Endometrial microvascular endothelial cells (primary cell): ENCODE measurements around the gene RAB11FIP4. TPM values are rescaled to one million over a fixed set of nuclear protein-coding genes. Genes with fewer than 3 reads are reported as not detected.

ENCODE experiments used
- in situ Hi-C: cut with HindIII; loops from 2 replicates; pipeline ENCODE4 v1.10.0; 2017; ENCODE audit warnings: low sequenced_read_pairs, low pct_unique_long_range_greater_than_20kb; ENCODE audit errors: inconsistent ontology term
- total RNA-seq: library from RNA; depleted of rRNA; stranded (reverse); fragments of >200 nt; gene quantifications from one replicate; pipeline ENCODE4 v1.2.3, GENCODE V29; 2015; ENCODE audit errors: inconsistent ontology term

Gene RAB11FIP4
- total RNA-seq, 1 donor from 2014 or later = not detected

DNA sequence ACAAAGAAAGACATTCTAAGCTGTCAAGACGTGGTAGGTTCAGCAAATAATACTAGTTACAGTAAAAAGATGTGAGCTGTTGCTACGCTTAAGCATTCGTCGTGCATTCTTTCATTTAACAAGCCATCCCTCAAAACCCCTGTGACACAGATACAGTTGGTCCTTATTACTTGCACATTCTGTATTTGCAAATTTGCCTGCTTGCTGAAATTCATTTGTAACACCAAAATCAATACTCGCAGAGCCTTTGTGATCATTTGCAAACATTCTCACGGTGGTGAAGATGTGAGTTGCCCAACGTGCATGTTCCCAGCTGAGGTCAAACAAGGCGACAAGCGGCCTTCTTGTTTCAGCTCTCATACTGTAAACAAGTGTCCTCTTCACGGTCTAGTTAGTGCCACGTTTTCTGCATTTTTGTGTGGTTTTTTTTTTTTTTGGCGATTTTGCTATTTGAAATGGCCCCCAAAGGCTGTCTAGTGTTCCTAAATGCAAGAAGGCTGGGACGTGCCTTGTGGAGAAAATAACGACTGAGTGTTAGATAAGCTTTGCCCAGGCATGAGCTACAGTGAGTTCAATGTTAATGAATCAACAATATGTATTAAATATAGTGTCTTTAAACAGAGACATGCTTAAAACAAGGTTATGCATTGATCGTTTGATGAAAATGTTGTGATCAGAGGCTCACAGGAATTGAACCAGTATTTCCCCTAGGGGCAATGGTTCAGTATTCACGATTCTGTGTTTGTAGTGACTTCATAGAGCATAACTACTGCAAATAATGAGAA lies 84.1 kb downstream of the RAB11FIP4 start:
- in situ Hi-C loops = no loop called here

DNA sequence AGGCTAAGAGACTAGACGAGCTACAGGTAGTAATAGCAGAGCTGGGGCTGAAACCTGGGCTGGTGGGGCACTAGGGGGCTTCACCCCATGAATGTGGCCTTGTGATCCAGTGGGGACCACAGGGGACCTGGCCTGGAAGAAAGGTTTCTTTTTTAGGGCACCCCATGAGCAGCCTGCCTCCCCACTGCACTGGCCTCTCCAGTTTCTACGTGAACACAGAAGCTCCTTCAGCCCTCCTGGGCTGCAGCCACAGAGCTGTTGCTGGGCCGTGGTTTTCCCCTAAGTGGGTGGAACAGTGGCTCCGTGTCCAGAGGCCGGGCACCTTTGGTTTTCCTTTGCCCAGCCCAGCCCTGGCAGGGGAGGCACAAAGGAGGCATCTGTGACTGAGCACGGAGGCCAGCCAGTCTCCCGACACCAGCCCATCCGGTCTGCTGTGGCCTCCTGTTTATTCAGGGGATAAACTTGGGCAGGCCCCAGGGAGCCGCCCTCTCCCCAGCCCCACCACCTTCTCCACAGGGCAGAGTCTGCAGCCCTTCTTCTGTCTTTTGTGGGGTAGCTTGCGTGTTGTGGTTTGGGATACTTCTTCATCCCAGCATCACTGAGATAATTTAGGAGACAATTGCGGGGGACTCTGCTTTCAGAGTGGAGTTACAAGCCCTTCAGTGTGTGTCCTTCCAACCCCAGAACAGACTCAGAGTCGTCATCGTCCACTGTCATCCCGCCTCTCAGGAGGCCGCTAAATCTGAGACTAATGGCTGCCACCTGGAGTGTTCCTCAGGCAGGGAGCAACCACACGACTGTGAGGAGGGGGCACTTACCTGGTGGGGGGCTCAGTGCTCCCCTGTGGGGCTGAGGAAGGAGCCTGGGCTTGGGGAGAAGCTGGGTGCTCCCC lies 85.3 kb downstream of the RAB11FIP4 start:
- in situ Hi-C loops = no loop called here

DNA sequence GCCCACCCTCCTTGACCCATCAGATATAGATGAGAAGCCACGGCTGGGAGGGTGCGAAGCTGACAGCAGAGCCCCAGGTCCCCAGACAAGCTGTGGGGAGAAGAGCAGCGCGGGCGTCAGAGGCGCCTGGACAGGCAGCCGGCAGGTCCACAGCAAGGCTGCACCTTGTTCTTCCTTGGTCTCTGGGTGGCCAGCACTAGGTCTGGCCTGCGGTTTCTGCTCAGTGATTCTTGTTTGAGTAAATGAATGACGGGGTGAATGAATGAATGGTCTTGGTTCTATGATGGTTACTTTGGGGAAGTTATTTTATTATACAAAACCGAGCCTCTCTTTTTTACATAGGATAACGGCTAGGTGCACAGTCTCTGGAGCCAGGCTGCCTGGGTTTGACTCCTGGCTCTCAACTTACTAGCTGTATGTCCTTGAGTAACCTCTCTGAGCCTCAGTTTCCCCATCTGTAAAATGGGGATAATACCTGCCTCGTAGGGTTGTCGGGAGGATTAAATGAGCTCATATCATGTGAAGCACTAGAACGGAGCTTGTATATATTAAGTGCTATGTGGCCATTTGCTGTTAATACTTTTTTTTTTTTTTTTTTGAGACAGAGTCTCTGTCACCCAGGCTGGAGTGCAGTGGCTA lies 86.1 kb downstream of the RAB11FIP4 start:
- in situ Hi-C loops = no loop called here

GRCh38 chr17:31479062-31479408 lies 87.6 kb downstream of the RAB11FIP4 start:
- in situ Hi-C loops = no loop called here

DNA sequence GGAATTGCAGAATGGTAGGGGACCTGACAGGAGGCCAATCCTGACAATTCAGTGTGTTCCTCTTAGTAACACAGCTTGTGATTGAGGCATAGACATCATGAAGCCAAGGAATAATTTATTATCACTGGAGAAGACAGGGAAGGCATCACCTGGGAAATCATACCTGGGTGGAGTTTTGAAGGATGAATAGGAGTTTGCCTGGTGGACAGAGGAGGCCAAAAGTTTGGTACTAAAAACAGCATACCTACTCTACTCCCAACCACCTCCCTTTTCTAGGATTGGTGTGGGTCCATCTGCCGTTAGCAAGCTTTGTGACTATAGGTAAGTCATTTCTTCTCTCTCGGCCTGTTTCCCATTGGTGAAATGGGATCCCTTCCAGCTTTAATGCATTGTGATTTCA lies 88.0 kb downstream of the RAB11FIP4 start:
- in situ Hi-C loops = no loop called here

GRCh38 chr17:31480067-31480466 lies 88.6 kb downstream of the RAB11FIP4 start:
- in situ Hi-C loops = no loop called here

GRCh38 chr17:31480904-31481782 lies 89.7 kb downstream of the RAB11FIP4 start:
- in situ Hi-C loops = no loop called here

GRCh38 chr17:31481783-31482081 lies 90.3 kb downstream of the RAB11FIP4 start:
- in situ Hi-C loops = no loop called here

DNA sequence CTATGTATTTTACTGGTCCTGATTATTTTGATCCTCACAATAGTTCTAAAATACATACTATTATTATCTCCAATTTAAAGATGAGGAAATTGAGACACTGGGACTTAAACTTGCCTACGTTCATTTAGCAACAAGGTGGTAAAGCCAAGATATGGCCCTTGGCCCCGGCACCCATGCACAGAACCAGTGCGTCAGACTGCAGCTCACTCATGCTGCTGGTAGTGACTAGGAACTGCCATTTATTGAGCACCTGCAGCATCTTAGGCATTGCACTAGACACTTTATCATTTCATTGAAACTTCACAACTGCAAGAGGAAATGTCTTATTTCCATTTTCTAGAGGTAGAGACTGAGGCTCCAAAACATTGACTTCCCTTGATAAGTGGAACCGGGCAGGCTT lies 93.3 kb downstream of the RAB11FIP4 start:
- in situ Hi-C loops = no loop called here

DNA sequence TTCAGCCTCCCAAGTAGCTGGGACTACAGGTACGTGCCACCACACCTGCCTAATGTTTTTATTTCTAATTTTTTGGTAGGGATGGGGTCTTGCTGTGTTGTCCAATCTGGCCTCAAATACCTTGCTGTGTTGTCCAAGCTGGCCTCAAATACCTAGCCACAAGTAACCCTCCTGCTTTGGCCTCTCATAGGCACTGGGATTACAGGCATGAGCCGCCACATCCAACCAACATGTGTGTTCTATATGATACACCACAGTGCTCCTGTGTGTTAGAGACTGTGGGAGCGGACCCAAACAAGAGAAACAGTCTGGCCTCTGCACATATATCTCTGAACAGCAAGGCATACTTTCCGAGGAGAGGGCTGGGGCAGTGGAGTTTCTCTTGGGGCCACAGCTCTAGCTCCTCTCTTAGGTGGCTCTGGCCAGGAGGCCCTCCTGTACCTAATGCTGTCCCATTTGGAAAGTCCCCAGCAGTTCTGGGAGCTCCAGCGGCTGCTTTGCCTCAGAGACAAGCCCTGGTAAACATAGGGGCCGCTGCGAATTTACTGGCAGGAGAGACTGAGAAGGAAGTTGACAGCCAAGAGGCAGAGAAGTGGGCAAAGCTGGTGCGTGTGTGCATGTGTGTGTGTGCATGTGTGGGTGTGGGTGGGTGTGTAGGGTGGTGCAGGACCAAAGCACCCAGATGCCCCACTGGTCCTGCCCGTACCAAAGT lies 95.0 kb downstream of the RAB11FIP4 start:
- in situ Hi-C loops = no loop called here

- in situ Hi-C loops = no loop called here
These were observed 95.7 kb downstream of the RAB11FIP4 start for GRCh38 chr17:31487063-31487647.

- in situ Hi-C loops = no loop called here
These were observed 96.3 kb downstream of the RAB11FIP4 start for GRCh38 chr17:31487648-31488263.

DNA sequence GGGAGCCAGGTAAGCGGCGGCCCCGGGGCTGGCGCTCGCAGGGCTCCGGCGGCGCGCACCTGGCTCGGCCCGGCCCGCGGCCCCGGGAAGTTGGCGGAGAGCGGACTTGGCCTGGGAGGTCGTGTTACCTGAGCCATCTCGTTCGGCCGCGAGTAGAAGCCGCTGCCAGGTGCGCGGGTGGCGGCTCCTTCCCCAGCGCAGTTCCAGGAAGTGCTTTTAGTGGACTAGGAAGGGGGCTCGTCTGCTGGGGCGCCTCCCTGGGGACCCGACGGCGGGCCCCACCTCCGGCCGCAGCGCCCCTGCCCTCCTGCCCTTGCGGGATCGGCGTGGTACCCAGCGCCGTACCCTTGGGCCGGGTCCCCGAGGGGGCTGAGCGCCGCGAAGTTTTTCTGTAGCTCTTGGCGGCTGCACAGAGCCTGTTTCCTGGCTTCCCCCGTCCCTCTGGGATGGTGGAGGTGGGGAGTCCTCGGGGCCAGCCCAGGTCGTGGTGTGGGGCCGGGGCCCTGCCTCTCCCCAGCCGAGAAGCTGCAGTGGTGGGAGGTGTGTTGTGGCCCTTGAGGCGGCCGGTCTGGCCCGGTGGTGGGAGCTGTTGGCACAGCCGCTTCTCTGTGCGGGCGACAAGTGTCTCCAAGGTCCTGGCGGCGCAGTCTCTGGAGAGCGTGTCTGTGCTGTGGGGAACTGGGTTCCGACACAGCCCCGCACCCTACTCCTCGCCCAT lies 96.9 kb downstream of the RAB11FIP4 start:
- in situ Hi-C loops = no loop called here

GRCh38 chr17:31488982-31489294 lies 97.5 kb downstream of the RAB11FIP4 start:
- in situ Hi-C loops = no loop called here

DNA sequence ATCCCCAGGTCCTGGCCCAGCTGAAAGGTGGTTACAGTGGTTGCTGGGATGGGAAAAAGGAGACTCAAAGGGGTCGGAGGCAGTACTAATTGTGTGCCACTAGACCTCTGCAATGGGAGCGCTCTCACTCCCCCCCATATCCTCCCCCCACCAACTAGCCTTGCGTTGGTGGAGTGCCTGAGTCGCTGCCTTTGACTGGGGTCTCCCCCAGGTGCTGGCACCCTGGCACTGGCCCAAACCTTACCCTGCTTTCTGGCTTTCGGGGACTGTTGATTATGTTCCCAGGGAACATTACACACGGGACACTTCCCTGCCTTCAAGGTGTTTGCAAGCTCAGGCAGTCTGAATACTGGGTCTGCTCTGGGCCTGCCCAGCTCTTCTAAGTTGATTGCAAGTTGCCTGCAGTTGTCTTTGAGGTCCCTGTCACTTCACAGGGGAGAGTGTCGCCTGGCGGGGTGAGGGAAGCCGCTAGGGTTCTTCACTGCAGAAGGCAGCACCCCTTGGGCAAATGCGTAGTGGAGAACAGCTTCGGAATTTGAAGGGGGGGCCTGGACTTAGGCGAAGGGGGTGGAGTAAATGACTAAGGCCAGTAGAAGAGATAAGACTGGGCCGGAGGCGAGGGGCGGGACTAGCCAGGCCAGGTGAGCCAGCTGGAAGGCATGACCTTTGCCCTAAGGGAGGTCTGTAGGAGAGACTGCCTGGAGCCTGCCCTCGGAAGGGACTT lies 98.0 kb downstream of the RAB11FIP4 start:
- in situ Hi-C loops = no loop called here

DNA sequence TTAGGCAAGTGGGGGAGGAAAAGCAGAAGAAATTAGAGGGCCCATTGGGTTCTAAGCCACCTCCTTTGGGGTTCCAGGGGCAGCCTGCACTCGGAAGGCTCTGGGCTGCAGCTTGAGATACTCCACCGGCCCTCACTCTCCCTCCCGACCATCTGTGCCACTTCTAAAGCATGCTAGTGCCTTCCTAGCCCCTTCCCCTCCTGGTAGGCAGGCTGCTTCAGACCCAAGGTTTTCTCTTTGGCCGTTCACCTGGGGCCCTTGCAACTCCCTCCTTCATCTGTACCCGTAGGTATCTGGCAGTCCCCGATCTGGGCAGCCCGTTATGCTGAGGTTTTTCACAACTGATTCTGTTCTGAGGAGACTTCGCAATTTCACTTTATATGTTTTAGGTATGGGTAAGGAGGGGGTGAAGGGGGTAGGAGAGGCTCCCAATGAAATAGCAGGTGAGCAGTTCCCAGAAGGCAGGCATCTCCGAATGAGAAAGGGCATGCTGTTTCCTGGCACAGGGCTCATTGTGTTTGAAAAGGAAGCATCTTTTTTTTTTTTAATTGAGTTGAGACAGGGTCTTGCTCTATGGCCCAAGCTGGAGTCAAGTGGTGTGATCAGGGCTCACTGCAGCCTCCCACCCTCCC lies 98.7 kb downstream of the RAB11FIP4 start:
- in situ Hi-C loops = no loop called here
